HCT116 (cell line): ENCODE results near the gene PRKN. TPM values are rescaled to one million over a fixed set of nuclear protein-coding genes. Genes with fewer than 3 reads are reported as not detected.

Experiments used
- ATAC-seq: fragments of 200-7000 bp; cut with Tn5 transposase; 2 replicates; pipeline ENCODE4 v1.9.1; 2020; ENCODE audit warnings: mild to moderate bottlenecking, moderate library complexity
- BruUV-seq: library from RNA; stranded (reverse); fragments of 400-500 nt; replicated peaks from 2 replicates; lab custom pipeline; 2021; lab: Mats Ljungman, UMichigan
- CTCF ChIA-PET: fragments of 300-600 bp; sonication (Branson Sonifier 250); formaldehyde crosslinking; loops from one replicate; lab custom pipeline; 2021; ENCODE audit warnings: antibody characterized with exemption; lab: Charles Lee
- POLR2A ChIA-PET: fragments of 300-600, 350-600 bp; sonication (Branson Sonifier 250); formaldehyde crosslinking; loops from one replicate; lab custom pipeline; 2021; ENCODE audit warnings: antibody characterized with exemption; lab: Charles Lee
- RAD21 ChIA-PET, 2 experiments: fragments of 300-600 bp; sonication (Branson Sonifier 250); formaldehyde crosslinking; loops; one replicate each; lab custom pipeline; 2023; ENCODE audit warnings: low total read pairs in 2 of 2; ENCODE audit not compliant: uncharacterized antibody in 2 of 2, unreplicated experiment in 2 of 2, low non-redundant PET in 1 of 2; lab: Charles Lee
- DNase-seq: peaks from one replicate; pipeline ENCODE4 v3.0.0-alpha.2; 2010; ENCODE audit warnings: low read depth, low spot score
- H2AFZ ChIP-seq: fragments of 200-600 bp; shearing (Covaris generic), sonication (generic); 2 replicates; pipeline ENCODE4 v1.6.1; 2017; ENCODE audit warnings: low read depth, mixed run types, mixed read lengths, antibody characterized with exemption, low read length; ENCODE audit not compliant: poor library complexity, severe bottlenecking
- H3K27ac ChIP-seq: 2 replicates; pipeline ENCODE4 v1.5.1; 2012; ENCODE audit warnings: low read depth, low read length
- H3K27me3 ChIP-seq: fragments of 200-600 bp; sonication (generic); 2 replicates; pipeline ENCODE4 v1.6.1; 2016; ENCODE audit warnings: mixed run types, low read length, mixed read lengths; ENCODE audit not compliant: insufficient read depth
- H3K36me3 ChIP-seq, 2 experiments: fragments of 200-500 bp in 1 of 2; fragments of 200-600 bp in 1 of 2; sonication (Bioruptor generic) in 1 of 2; sonication (generic) in 1 of 2; 2 replicates each; pipeline versions ENCODE4 v1.5.1 to v1.6.1; 2014 to 2016; ENCODE audit warnings: low read length in 2 of 2, inconsistent platforms in 1 of 2, mixed read lengths in 1 of 2, mixed run types in 1 of 2; ENCODE audit not compliant: insufficient read depth in 2 of 2, control insufficient read depth in 1 of 2
- H3K4me1 ChIP-seq, 2 experiments: fragments of 200-600 bp in 1 of 2; sonication (generic) in 1 of 2; 2 replicates each; pipeline versions ENCODE4 v1.5.1 to v1.6.1; 2012 to 2017; ENCODE audit warnings: low read length in 2 of 2, inconsistent platforms in 1 of 2, mild to moderate bottlenecking in 1 of 2, mixed read lengths in 1 of 2, mixed run types in 1 of 2, moderate library complexity in 1 of 2; ENCODE audit not compliant: insufficient read depth in 2 of 2, control insufficient read depth in 1 of 2
- H3K4me2 ChIP-seq: fragments of 200-600 bp; sonication (generic); 2 replicates; pipeline ENCODE4 v1.6.1; 2017; ENCODE audit warnings: mixed run types, low read length, mixed read lengths
- H3K4me3 ChIP-seq, 2 experiments: fragments of 200-600 bp in 1 of 2; sonication (generic) in 1 of 2; replicated peaks in 1 of 2; 2 replicates each; pipeline ENCODE4 v1.5.1; 2011 to 2016; ENCODE audit warnings: low read length in 2 of 2, control low read depth in 1 of 2, low read depth in 1 of 2, mild to moderate bottlenecking in 1 of 2, mixed read lengths in 1 of 2, mixed run types in 1 of 2
- H3K79me2 ChIP-seq: fragments of 200-600 bp; sonication (generic); 2 replicates; pipeline ENCODE4 v1.6.1; 2017; ENCODE audit warnings: mild to moderate bottlenecking, mixed run types, low read length, moderate library complexity, mixed read lengths; ENCODE audit not compliant: insufficient read depth
- H3K9ac ChIP-seq: fragments of 200-600 bp; sonication (generic); 2 replicates; pipeline ENCODE4 v1.6.1; 2016; ENCODE audit warnings: low read length, mixed read lengths
- H3K9me2 ChIP-seq: fragments of 200-600 bp; sonication (generic), shearing (Covaris generic); 2 replicates; pipeline ENCODE4 v1.6.1; 2017; ENCODE audit warnings: mixed run types, mild to moderate bottlenecking, moderate library complexity; ENCODE audit not compliant: insufficient read depth
- H3K9me3 ChIP-seq, 2 experiments: fragments of 200-500 bp in 1 of 2; fragments of 200-600 bp in 1 of 2; sonication (Bioruptor generic) in 1 of 2; sonication (generic) in 1 of 2; 2 replicates each; pipeline ENCODE4 v1.6.1; 2014 to 2017; ENCODE audit warnings: low read length in 2 of 2, mixed read lengths in 2 of 2, inconsistent platforms in 1 of 2, low read depth in 1 of 2, mild to moderate bottlenecking in 1 of 2, mixed run types in 1 of 2, moderate library complexity in 1 of 2; ENCODE audit not compliant: control insufficient read depth in 1 of 2, insufficient read depth in 1 of 2
- H4K20me1 ChIP-seq: fragments of 200-600 bp; sonication (generic), shearing (Covaris generic); 2 replicates; pipeline ENCODE4 v1.6.1; 2017; ENCODE audit warnings: mixed run types, mild to moderate bottlenecking, moderate library complexity; ENCODE audit not compliant: insufficient read depth
- ATF3 ChIP-seq: IDR thresholded peaks from 2 replicates; pipeline ENCODE4 v1.6.1; 2012
- CBX3 ChIP-seq: IDR thresholded peaks from 2 replicates; pipeline ENCODE4 v1.6.1; 2012; ENCODE audit warnings: low read depth
- CEBPB ChIP-seq: IDR thresholded peaks from 2 replicates; pipeline ENCODE4 v1.6.1; 2012; ENCODE audit warnings: low read depth
- ELF1 ChIP-seq: IDR thresholded peaks from 2 replicates; pipeline ENCODE4 v1.6.1; 2012; ENCODE audit warnings: low read depth, borderline replicate concordance
- EZH2 ChIP-seq: fragments of 200-600 bp; sonication (generic); IDR thresholded peaks from 2 replicates; pipeline ENCODE4 v1.6.1; 2017; ENCODE audit warnings: antibody characterized with exemption, mixed run types
- EZH2phosphoT487 ChIP-seq: fragments of 200-600 bp; IDR thresholded peaks from 2 replicates; pipeline ENCODE4 v1.6.1; 2018; ENCODE audit warnings: antibody characterized with exemption, borderline replicate concordance
- FOSL1 ChIP-seq: IDR thresholded peaks from 2 replicates; pipeline ENCODE4 v1.6.1; 2012; ENCODE audit warnings: low read depth
- JUND ChIP-seq: IDR thresholded peaks from 2 replicates; pipeline ENCODE4 v1.6.1; 2012
- MAX ChIP-seq: IDR thresholded peaks from 2 replicates; pipeline ENCODE4 v1.6.1; 2012
- POLR2AphosphoS5 ChIP-seq: IDR thresholded peaks from 2 replicates; pipeline ENCODE4 v1.6.1; 2011; ENCODE audit warnings: mild to moderate bottlenecking, low read depth, low read length, moderate library complexity
- SIN3A ChIP-seq: IDR thresholded peaks from 2 replicates; pipeline ENCODE4 v1.6.1; 2012; ENCODE audit warnings: low read depth
- SRF ChIP-seq: IDR thresholded peaks from 2 replicates; pipeline ENCODE4 v1.6.1; 2012; ENCODE audit warnings: low read depth
- TCF7L2 ChIP-seq: IDR thresholded peaks from 2 replicates; pipeline ENCODE4 v1.7.0; 2011; ENCODE audit warnings: borderline replicate concordance, inconsistent platforms; ENCODE audit not compliant: insufficient read depth, insufficient read length; ENCODE audit errors: extremely low read depth
- ZBTB33 ChIP-seq: IDR thresholded peaks from 2 replicates; pipeline ENCODE4 v1.6.1; 2011; ENCODE audit warnings: mild to moderate bottlenecking, low read length, moderate library complexity; ENCODE audit not compliant: insufficient replicate concordance; ENCODE audit errors: extremely low read depth
- ZFX ChIP-seq: fragments of 450-650 bp; IDR thresholded peaks from 2 replicates; pipeline ENCODE4 v1.6.1; 2017
- ZNF274 ChIP-seq: fragments of 200-500 bp; sonication (Bioruptor generic); IDR thresholded peaks from 2 replicates; pipeline ENCODE4 v1.6.1; 2014; ENCODE audit warnings: mild to moderate bottlenecking, low read depth, low read length, inconsistent platforms
- intact Hi-C: fragments of 100-400 bp; cut with micrococcal nuclease; formaldehyde crosslinking; loops from 2 replicates; pipeline ENCODE4 v1.10.0; 2022
- total RNA-seq: library from RNA; stranded (reverse); gene quantifications from one replicate; pipeline ENCODE4 v1.2.1, GENCODE V29; 2021; ENCODE audit not compliant: unreplicated experiment

Gene PRKN
- total RNA-seq, 1 experiment from 2014 or later: 2.6 TPM

GRCh38 chr6:162684961-162685360 is 42.6 kb downstream of the PRKN start:
- ChIA-PET CTCF (no interaction called here), RAD21 (no interaction called here), POLR2A (no interaction called here)
- no peaks in the 10 kb centered on the region for H3K9me2 ChIP-seq
- H3K9me3 ChIP-seq: no peaks in the 10 kb centered on the region
- no peak for DNase-seq
- H4K20me1 ChIP-seq: no peaks in the 10 kb centered on the region; the same call in 1 of the 2 replicates
- H3K4me3 ChIP-seq: no peak overlapping the region
- no peaks in the 10 kb centered on the region for H3K36me3 ChIP-seq
- intact Hi-C loops: no loop called here
- no peak overlapping the region for H2AFZ ChIP-seq
- H3K27me3 ChIP-seq: no peaks in the 10 kb centered on the region
- H3K79me2 ChIP-seq: no peaks in the 10 kb centered on the region
- BruUV-seq: no TSS peak
- TF ChIP-seq TCF7L2 (no peak), SIN3A (no peak), ZFX (no peak), ZNF274 (no peak), MAX (no peak), EZH2phosphoT487 (no peak), CBX3 (no peak), ELF1 (no peak), FOSL1 (no peak), POLR2AphosphoS5 (no peak), CEBPB (no peak), EZH2 (no peak), ZBTB33 (no peak), JUND (no peak), ATF3 (no peak), SRF (no peak)
- TF ChIP-seq, all 23 proteins: peak for 0
- ATAC-seq: no peak
- Histone ChIP-seq H3K4me1 (no peaks in the 10 kb centered on the region), H3K27ac (no peak overlapping the region), H3K4me2 (no peak overlapping the region), H3K9ac (no peak overlapping the region)
